GM06990 (cell line): ENCODE measurements around the gene LRCH1.

ENCODE experiments used
- DNase-seq: peaks from one replicate; pipeline ENCODE4 v3.0.0-alpha.2; 2011; ENCODE audit not compliant: insufficient read length; ENCODE audit errors: extremely low read depth
- H3K27me3 ChIP-seq: replicated peaks from 2 replicates; pipeline ENCODE4 v1.6.0; 2011; ENCODE audit warnings: low read length; ENCODE audit not compliant: control insufficient read depth, insufficient read depth
- H3K36me3 ChIP-seq: 2 replicates; pipeline ENCODE4 v1.5.1; 2011; ENCODE audit warnings: low read length; ENCODE audit not compliant: control insufficient read depth, insufficient read depth
- H3K4me3 ChIP-seq: replicated peaks from 2 replicates; pipeline ENCODE4 v1.5.1; 2011; ENCODE audit warnings: low read depth, mild to moderate bottlenecking, control low read depth, low read length
- TF ChIP-seq, protein P1 (sequence below): IDR thresholded peaks from 2 replicates; pipeline ENCODE4 v1.5.1; 2011; ENCODE audit warnings: low read length, control low read depth, mild to moderate bottlenecking, inconsistent platforms; ENCODE audit not compliant: insufficient read depth, poor library complexity, severe bottlenecking

Gene LRCH1

DNA sequence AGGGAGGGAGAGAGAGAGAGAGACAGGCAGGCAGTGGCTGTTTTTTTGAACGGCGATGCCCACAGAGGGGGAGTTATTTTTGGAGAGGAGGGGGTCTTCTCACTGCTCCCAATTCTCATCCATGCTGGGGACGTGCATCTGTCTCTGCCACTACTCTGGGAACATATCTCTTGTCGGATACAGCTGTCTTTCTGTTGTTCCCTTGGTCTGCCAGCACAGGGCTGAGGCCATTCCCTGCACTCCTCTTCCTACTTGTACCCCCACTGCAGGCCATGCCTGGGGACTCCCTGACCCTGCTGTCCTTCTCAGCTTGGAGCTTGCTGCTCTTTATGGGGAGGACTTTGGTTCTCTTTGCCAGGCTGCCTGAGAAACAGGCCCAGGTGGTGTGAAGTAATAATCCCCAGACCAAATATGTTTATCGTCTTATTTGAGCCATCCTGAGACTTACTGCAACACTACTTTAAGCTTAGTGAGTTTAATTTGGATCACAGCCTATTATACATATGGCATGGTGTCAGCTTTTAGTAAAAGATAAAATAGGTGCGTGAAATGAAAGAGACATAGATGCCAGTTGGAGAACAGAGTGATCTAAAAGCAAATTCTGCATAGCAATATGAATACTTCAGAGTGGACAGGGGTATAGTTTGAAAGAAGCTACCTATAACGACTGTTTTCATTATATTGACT lies 19.1 kb downstream of the LRCH1 start:
- H3K27me3 ChIP-seq = no peaks in the 10 kb centered on the region
- DNase-seq = no peak
- TF ChIP-seq, protein P1, sequence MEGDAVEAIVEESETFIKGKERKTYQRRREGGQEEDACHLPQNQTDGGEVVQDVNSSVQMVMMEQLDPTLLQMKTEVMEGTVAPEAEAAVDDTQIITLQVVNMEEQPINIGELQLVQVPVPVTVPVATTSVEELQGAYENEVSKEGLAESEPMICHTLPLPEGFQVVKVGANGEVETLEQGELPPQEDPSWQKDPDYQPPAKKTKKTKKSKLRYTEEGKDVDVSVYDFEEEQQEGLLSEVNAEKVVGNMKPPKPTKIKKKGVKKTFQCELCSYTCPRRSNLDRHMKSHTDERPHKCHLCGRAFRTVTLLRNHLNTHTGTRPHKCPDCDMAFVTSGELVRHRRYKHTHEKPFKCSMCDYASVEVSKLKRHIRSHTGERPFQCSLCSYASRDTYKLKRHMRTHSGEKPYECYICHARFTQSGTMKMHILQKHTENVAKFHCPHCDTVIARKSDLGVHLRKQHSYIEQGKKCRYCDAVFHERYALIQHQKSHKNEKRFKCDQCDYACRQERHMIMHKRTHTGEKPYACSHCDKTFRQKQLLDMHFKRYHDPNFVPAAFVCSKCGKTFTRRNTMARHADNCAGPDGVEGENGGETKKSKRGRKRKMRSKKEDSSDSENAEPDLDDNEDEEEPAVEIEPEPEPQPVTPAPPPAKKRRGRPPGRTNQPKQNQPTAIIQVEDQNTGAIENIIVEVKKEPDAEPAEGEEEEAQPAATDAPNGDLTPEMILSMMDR = no peak
- H3K36me3 ChIP-seq = no peaks in the 10 kb centered on the region
- H3K4me3 ChIP-seq = peak overlapping the region; percentile 24; the same call in 1 of the 2 replicates

DNA sequence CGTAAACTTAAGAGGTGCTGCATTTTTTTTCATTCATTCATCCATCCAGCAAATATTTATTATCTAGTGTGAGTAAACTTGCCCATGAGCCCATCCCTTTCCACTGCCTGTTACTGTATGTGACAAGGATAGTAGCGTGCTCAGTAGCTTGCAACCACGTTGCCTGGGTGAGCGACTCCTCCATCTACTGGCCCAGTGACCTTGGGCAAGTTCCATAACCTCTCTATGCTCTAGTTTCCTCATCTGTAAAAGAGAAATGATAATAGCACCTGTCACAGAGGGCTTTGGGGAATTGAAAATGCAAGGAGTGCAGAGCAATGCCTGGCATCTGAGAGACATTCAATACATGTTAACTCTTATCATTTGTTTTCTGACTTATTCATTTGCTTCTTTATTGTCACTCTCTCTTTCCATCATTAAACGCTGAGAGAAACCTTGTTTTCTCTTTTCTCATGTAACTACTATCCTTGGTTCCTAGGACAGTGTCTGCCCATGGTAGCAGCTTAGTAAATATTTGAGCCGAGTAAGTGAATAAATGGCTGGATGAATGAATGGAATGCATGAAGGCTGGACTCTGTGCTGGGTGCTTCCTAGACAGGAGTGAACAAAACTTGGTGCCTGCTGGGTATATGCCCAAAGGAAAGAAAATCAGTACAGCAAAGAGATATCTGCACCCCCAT lies 19.9 kb downstream of the LRCH1 start:
- Histone ChIP-seq H3K4me3 (no peak overlapping the region), H3K27me3 (no peaks in the 10 kb centered on the region), H3K36me3 (no peaks in the 10 kb centered on the region)
- TF ChIP-seq, protein P1 = no peak
- DNase-seq = no peak

DNA sequence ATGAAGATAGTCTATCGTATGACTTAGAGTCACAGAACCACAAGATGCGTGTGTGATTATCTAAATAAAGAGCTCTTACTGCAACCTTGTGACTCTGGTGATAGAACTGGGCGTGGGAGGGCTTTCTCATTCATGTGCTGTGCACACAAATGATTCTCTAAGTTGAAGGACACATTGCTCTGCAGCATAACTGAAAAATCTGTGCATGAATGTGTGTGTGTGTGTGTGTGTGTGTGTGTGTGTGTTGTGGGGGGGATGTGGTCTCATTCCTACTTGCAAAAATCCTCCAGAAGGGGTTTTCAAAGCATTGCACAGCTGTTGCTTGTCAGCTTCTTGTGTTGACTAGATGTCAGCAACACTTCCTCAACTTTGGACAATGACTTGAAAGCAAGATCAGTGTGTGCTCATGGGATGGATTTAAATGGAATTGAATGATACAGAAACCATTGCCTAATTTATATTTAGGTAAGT lies 22.4 kb downstream of the LRCH1 start:
- H3K27me3 ChIP-seq = no peaks in the 10 kb centered on the region
- DNase-seq = peak; percentile 49
- H3K36me3 ChIP-seq = no peaks in the 10 kb centered on the region
- TF ChIP-seq, protein P1 = no peak
- no peak overlapping the region; the same call in 1 of the 2 replicates for H3K4me3 ChIP-seq

DNA sequence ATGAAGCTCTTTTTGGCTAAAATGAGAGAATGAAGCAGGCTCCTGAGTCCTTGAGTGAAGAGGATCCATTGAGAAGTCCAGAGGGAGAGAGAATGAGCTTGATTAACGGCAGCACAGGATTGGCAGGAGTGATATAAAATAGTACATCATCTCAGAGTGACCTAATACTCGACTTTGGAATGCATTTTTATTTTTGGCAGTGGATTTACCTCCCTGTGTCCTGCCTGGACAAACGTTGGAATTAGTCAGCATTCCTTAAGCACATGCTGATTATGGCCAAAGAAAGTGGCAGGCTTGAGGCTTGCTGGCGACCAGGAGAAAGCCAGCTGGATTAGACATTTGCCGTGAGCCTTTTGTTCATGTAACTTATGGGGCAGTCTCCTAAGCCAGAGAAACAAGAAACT lies 22.9 kb downstream of the LRCH1 start:
- Histone ChIP-seq H3K36me3 (no peaks in the 10 kb centered on the region), H3K27me3 (no peaks in the 10 kb centered on the region), H3K4me3 (peak overlapping the region; percentile 42)
- DNase-seq = no peak
- TF ChIP-seq, protein P1 = no peak

DNA sequence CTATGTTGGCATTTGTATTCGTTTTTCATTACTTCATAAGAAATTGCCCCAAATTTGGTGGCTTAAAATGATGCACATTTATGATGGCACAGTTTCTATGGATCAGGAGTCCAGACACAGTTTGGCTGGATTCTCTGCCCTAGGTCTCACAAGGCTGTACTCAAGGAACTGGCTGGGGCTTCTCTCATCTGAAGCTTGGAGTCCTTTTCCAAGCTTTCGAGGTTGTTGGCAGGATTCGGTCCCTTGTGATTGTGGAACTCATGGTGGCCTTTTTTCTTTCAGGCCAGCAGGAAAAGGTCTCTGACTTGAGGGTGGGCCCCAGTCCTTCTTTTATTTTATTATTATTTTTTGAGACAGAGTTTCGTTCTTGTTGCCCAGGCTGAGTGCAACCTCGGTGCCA lies 23.8 kb downstream of the LRCH1 start:
- DNase-seq = no peak
- TF ChIP-seq, protein P1 = no peak
- peak overlapping the region; percentile 42 for H3K4me3 ChIP-seq
- no peaks in the 10 kb centered on the region for H3K36me3 ChIP-seq
- no peaks in the 10 kb centered on the region for H3K27me3 ChIP-seq
